Measurements from ENCODE around the gene SUPT7L. TPM values are rescaled to one million over a fixed set of nuclear protein-coding genes. Genes with fewer than 3 reads are reported as not detected.
"Not testable (repeated sequence)": the region's sequence is repeated elsewhere in the genome, so short reads cannot be mapped to it uniquely, and the experiment has no call there.

The SUPT7L gene
- total RNA-seq, 1 experiment from 2014 or later, result 35.5 TPM

DNA sequence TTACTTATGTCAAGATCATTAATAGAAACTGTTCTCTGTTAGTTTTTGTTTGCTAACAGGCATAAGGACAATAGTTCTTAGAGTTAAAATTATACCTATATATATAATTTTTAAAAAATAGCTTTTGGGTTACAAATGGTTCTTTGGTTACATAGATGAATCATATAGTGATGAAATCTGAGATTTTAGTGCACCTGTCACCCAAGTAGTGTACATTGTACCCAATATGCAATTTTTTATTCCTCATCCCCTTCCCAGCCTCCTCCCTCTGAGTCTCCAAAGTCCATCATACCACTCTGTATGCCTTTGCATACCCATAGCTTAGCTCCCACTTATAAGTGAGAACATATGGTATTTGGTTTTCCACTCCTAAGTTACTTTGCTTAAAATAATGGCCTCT lies 26.6 kb upstream of the SUPT7L start:
- BruUV-seq (replicated peaks), result no TSS peak
- Mint-ChIP-seq H3K9me3 (ENCODE audit: low read depth, unreplicated experiment) (no peaks in the 10 kb centered on the region), H3K27ac (ENCODE audit: unreplicated experiment) (no peak overlapping the region), H3K27me3 (ENCODE audit: unreplicated experiment) (no peaks in the 10 kb centered on the region), H3K4me3 (ENCODE audit: low read depth, unreplicated experiment) (no peak overlapping the region), H3K4me1 (ENCODE audit: low read depth, unreplicated experiment) (peaks cover 12% of the 10 kb centered on the region), H3K36me3 (ENCODE audit: insufficient read depth, unreplicated experiment) (peaks cover 8% of the 10 kb centered on the region)
- TF ChIP-seq, protein P1, sequence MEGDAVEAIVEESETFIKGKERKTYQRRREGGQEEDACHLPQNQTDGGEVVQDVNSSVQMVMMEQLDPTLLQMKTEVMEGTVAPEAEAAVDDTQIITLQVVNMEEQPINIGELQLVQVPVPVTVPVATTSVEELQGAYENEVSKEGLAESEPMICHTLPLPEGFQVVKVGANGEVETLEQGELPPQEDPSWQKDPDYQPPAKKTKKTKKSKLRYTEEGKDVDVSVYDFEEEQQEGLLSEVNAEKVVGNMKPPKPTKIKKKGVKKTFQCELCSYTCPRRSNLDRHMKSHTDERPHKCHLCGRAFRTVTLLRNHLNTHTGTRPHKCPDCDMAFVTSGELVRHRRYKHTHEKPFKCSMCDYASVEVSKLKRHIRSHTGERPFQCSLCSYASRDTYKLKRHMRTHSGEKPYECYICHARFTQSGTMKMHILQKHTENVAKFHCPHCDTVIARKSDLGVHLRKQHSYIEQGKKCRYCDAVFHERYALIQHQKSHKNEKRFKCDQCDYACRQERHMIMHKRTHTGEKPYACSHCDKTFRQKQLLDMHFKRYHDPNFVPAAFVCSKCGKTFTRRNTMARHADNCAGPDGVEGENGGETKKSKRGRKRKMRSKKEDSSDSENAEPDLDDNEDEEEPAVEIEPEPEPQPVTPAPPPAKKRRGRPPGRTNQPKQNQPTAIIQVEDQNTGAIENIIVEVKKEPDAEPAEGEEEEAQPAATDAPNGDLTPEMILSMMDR (IDR thresholded peaks at IDR 0.05; ENCODE audit: unreplicated experiment), result no peak
- intact Hi-C loops (cut with micrococcal nuclease; ENCODE audit: unreplicated experiment), result no loop called here
- DNase-seq, result no peak
- CTCF ChIA-PET, result interaction anchor here (1.2 kb wide), 1 partner anchor 14 kb away, joined by 3 read pairs; no protein-coding TSS in a partner anchor

DNA sequence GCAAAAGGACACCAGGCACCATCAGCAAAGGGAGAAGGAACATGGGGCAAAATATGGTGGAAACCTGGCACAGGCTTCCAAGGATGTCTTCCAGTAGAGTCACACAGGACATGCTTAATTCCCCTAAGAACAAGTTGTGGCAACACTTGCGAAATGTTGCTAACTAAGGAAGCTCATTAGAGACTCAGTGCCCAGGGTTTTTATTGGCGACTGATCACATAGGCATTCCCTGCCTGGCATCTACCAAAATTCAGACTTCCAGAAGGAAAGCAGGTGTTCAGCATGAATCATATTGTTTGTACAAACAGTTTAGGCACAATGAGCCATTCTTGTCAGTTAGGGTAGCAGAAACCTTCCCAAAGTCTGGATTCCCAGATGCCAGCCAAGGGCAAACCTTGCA lies 26.0 kb upstream of the SUPT7L start:
- H3K4me3 Mint-ChIP-seq (ENCODE audit: low read depth, unreplicated experiment), result no peak overlapping the region
- no peak overlapping the region for H3K27ac Mint-ChIP-seq (ENCODE audit: unreplicated experiment)
- no peaks in the 10 kb centered on the region for H3K9me3 Mint-ChIP-seq (ENCODE audit: low read depth, unreplicated experiment)
- H3K27me3 Mint-ChIP-seq (ENCODE audit: unreplicated experiment), result no peaks in the 10 kb centered on the region
- peaks cover 12% of the 10 kb centered on the region for H3K4me1 Mint-ChIP-seq (ENCODE audit: low read depth, unreplicated experiment)
- TF ChIP-seq, protein P1 (IDR thresholded peaks at IDR 0.05; ENCODE audit: unreplicated experiment), result no peak
- BruUV-seq (replicated peaks), result no TSS peak
- CTCF ChIA-PET, result interaction anchor here (1.2 kb wide), 1 partner anchor 14 kb away, joined by 3 read pairs; no protein-coding TSS in a partner anchor
- DNase-seq, result no peak
- peaks cover 8% of the 10 kb centered on the region for H3K36me3 Mint-ChIP-seq (ENCODE audit: insufficient read depth, unreplicated experiment)
- intact Hi-C loops (cut with micrococcal nuclease; ENCODE audit: unreplicated experiment), result no loop called here

DNA sequence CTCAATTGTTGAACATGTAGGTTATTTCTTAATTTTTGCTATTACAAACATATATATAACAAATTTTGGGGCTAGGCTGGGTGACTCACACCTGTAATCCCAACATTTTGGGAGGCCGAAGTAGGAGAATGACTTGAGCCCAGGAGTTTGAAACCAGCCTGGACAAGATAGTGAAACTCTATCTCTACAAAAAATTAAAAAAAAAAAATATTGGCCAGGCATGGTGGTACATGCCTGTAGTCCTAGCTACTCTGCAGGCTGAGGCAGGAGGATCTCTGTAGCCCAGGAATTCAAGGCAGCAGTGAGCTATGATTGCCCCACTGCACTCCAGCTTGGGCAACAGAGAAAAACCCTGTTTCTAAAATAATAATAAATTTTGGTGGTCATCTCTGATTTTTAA lies 23.8 kb upstream of the SUPT7L start:
- H3K27me3 Mint-ChIP-seq (ENCODE audit: unreplicated experiment), result no peaks in the 10 kb centered on the region
- H3K4me3 Mint-ChIP-seq (ENCODE audit: low read depth, unreplicated experiment), result no peak overlapping the region
- peaks cover 25% of the 10 kb centered on the region for H3K36me3 Mint-ChIP-seq (ENCODE audit: insufficient read depth, unreplicated experiment)
- intact Hi-C loops (cut with micrococcal nuclease; ENCODE audit: unreplicated experiment), result no loop called here
- H3K9me3 Mint-ChIP-seq (ENCODE audit: low read depth, unreplicated experiment), result no peaks in the 10 kb centered on the region
- H3K4me1 Mint-ChIP-seq (ENCODE audit: low read depth, unreplicated experiment), result peaks cover 23% of the 10 kb centered on the region
- TF ChIP-seq, protein P1 (IDR thresholded peaks at IDR 0.05; ENCODE audit: unreplicated experiment), result no peak
- CTCF ChIA-PET, result no interaction called here
- no peak overlapping the region for H3K27ac Mint-ChIP-seq (ENCODE audit: unreplicated experiment)
- DNase-seq, result no peak
- BruUV-seq (replicated peaks), result no TSS peak

DNA sequence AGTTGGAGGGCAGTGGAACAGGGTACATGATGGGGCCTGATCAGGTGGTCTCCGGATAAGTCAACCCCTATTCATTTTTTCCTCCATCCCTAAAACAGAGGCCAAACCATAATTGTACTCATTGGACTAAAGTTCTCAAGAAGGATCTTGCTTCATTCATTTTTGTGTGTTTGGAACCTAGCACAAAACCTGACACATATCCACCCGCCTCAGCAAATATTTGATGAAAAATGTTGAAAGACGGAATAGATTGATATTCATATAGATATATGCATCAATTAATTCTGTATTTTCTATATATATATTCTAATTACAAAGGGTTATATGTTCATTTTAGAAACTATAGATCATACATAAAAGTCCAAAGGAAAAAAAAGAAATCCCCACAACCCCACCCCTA lies 22.2 kb upstream of the SUPT7L start:
- CTCF ChIA-PET, result no interaction called here

DNA sequence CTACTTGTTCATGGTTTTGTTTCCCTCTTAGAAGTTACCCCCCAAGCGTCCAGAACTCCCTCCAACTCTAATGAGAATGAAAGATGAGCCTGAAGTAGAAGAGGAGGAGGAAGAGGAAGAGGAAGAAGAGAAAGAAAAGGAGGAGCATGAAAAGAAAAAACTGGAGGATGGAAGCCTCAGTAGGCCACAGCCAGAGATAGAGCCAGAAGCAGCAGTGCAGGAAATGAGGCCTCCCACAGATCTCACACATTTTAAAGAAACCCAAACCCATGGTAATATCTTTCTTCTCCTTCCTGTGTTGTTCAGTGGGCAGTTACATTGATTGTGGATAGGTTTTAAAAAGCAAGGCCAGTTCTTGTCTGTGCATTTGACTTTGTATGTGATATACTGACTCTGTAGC lies 21.6 kb upstream of the SUPT7L start:
- DNase-seq; H3K27me3 Mint-ChIP-seq (ENCODE audit: unreplicated experiment); intact Hi-C loops (cut with micrococcal nuclease; ENCODE audit: unreplicated experiment); BruUV-seq (replicated peaks); H3K4me3 Mint-ChIP-seq (ENCODE audit: low read depth, unreplicated experiment); H3K9me3 Mint-ChIP-seq (ENCODE audit: low read depth, unreplicated experiment): not testable (repeated sequence)
- H3K4me1 Mint-ChIP-seq (ENCODE audit: low read depth, unreplicated experiment), result peaks cover 45% of the 10 kb centered on the region
- CTCF ChIA-PET, result interaction anchor here (1.4 kb wide), 1 partner anchor 22 kb away, joined by 4 read pairs; the partner anchor contains the start of gene SUPT7L
- H3K27ac Mint-ChIP-seq (ENCODE audit: unreplicated experiment), result peak overlapping the region; percentile 24
- H3K36me3 Mint-ChIP-seq (ENCODE audit: insufficient read depth, unreplicated experiment), result peaks cover 27% of the 10 kb centered on the region

More for the DNA sequence above, 22.2 kb upstream of the SUPT7L start:
- peaks cover 39% of the 10 kb centered on the region for H3K4me1 Mint-ChIP-seq (ENCODE audit: low read depth, unreplicated experiment)
- TF ChIP-seq, protein P1 (IDR thresholded peaks at IDR 0.05; ENCODE audit: unreplicated experiment), result no peak
- H3K9me3 Mint-ChIP-seq (ENCODE audit: low read depth, unreplicated experiment), result no peaks in the 10 kb centered on the region
- intact Hi-C loops (cut with micrococcal nuclease; ENCODE audit: unreplicated experiment), result no loop called here
- H3K27me3 Mint-ChIP-seq (ENCODE audit: unreplicated experiment), result no peaks in the 10 kb centered on the region
- H3K36me3 Mint-ChIP-seq (ENCODE audit: insufficient read depth, unreplicated experiment), result peaks cover 27% of the 10 kb centered on the region
- H3K27ac Mint-ChIP-seq (ENCODE audit: unreplicated experiment), result no peak overlapping the region
- H3K4me3 Mint-ChIP-seq (ENCODE audit: low read depth, unreplicated experiment), result no peak overlapping the region
- no peak for DNase-seq
- BruUV-seq (replicated peaks), result no TSS peak
